ENCODE measurements around the gene FOXF1.

- TF ChIP-seq CTCF (IDR thresholded peaks at IDR 0.05) (no peak), POLR2A (IDR thresholded peaks at IDR 0.05) (no peak)
These were observed 21.6 kb downstream of the FOXF1 start for GRCh38 chr16:86531641-86532525.
